Motor neuron (in vitro differentiated cells): ENCODE measurements around the gene NAA25. TPM values are rescaled to one million over a fixed set of nuclear protein-coding genes. Genes with fewer than 3 reads are reported as not detected.
A peak's percentile ranks its signal among the peaks of the same experiment; 100 is the strongest.
"Not testable (repeated sequence)": the region's sequence is repeated elsewhere in the genome, so short reads cannot be mapped to it uniquely, and the experiment has no call there.

ENCODE experiments used
- ATAC-seq, 8 experiments: fragments of 200-7000 bp; cut with Tn5 transposase; replicated peaks in 6 of 8; 2 replicates each; pipeline ENCODE4 v1.8.0; 2021; ENCODE audit warnings: mild to moderate bottlenecking in 8 of 8, moderate library complexity in 8 of 8
- H3K27ac ChIP-seq, 2 donors: fragments of 250-450 bp; sonication (Bioruptor Pico); 2 replicates each; pipeline ENCODE4 v1.9.0; 2021; ENCODE audit warnings: antibody characterized with exemption in 2 of 2, mild to moderate bottlenecking in 2 of 2, moderate library complexity in 1 of 2
- H3K4me1 ChIP-seq, 2 donors: fragments of 250-450 bp; sonication (Bioruptor Pico); replicated peaks in 1 of 2; 2 replicates each; pipeline ENCODE4 v1.6.1; 2021; ENCODE audit warnings: antibody characterized with exemption in 2 of 2, mild to moderate bottlenecking in 2 of 2, moderate library complexity in 1 of 2
- H3K4me3 ChIP-seq, 5 donors: fragments of 250-450 bp; sonication (Bioruptor Pico); 2 replicates each; pipeline ENCODE4 v1.9.0; 2021; ENCODE audit warnings: antibody characterized with exemption in 5 of 5, mild to moderate bottlenecking in 5 of 5, moderate library complexity in 4 of 5
- WGBS, 10 experiments: fragments of 450-650 bp; shearing (Covaris generic); methylation state at CpG; one replicate each; pipeline ENCODE4 v1.0.0; 2022; 5-methylcytosine and 5-hydroxymethylcytosine counted together
- in situ Hi-C, 9 experiments: fragments of 400-800 bp; cut with MboI; loops; one replicate each; pipeline ENCODE4 v1.15.0; 2021; ENCODE audit warnings: low sequenced_read_pairs in 9 of 9, low pct_unique_long_range_greater_than_20kb in 2 of 9; ENCODE audit not compliant: unreplicated experiment in 9 of 9
- total RNA-seq, 8 experiments: library from RNA; unstranded; fragments of 300-600 nt; gene quantifications; 2 replicates each; pipeline versions ENCODE4 v1.2.3 to v1.2.4, GENCODE V29; 2022

Gene NAA25
- total RNA-seq, 8 experiments from 2014 or later: 18.5 to 49.3 (median 24.7) TPM

DNA sequence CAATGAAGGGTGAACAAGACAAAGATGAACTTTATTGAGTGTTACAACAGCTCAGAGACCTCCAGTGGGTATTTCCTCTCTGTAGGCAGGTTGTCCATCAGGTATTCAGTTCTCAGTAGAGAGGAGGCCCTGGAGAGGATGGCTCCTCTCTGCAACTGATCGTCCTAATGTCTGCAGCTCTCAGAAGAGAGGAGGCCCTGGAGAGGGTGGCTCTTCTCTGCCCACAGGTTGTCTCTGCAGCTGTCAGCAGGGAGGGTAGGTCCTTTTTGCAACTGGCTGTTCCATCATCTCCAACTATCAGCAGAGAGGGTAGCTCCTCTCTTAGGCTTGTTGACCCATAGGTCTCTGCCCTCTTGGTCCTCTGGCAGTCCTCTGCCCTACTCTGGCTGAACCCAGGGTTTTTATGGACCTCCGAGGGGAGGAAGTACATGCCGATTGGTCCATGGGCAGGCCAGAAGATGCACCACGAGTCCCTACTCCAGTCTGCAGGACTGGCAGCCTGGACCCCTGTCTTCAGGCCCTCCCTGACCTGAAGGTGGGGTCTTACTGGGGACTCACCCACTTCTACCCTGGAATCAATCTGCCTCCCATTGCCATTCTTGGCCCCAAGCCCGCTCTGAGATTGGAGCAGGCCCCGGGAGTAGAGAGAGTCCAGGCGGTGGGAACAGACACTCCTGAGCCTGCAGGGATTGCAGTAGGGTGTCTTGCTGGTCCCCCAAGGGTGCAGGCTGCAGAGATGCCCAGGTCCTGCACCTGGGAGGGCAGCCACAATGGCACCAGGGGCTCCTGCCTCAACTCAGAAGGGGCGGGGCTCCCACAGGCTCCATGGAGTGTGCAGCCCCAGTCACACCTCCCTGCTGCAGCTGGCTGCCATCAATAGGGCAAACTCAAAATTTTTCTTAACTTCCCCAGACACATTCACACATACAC lies 97.9 kb downstream of the NAA25 start:
- Histone ChIP-seq H3K4me1 (peaks cover 12 to 18% of the 10 kb centered on the region in 2 donors), H3K27ac (no peak overlapping the region), H3K4me3 (no peak overlapping the region)
- no peak for ATAC-seq
- 0 to 100% (median 83%) methylated on average over 1 to 2 of the region's 8 CpGs; no CpG with 5 or more reads in 3 of the 10 experiments for WGBS, 10 experiments
- in situ Hi-C loops: no loop called here

DNA sequence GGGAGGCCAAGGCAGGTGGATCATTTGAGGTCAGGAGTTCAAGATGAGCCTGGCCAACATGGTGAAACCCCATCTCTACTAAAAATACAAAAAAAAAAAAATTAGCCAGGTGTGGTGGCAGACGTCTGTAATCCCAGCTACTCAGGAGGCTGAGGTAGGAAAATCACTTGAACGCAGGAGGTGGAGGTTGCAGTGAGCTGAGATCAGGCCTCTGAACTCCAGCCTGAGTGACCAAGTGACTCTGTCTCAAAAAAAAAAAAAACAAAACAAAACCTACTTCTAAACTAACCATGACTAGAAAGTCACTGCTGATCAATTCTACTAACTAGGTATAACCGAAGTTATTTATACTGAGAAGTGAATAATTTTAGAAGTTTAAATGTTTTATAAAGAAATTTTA lies 99.0 kb downstream of the NAA25 start:
- H3K27ac ChIP-seq, ATAC-seq, H3K4me3 ChIP-seq, in situ Hi-C loops: not testable (repeated sequence)
- WGBS, 10 experiments: 67 to 100% (median 83%) methylated on average over 1 to 3 of the region's 3 CpGs; no CpG with 5 or more reads in 1 of the 10 experiments
- H3K4me1 ChIP-seq: peaks cover 7 to 12% of the 10 kb centered on the region in 2 donors

DNA sequence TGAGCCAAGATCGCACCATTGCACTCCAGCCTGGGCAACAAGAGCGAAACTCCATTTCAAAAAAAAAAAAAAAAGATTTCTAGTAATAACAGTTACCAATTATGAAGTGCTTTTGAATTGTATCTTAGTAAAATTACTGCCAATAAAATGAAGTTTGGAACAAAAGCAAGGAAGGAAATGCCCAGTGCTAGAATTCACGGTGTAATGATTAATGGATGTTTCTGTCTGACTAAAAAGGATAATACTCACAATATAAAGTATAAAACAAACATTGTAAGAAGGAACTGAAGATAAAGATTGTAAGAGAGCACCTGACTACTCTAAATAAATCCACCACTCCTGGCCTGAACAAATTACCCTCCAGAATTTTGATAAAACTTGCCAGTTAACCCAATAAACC lies 99.7 kb downstream of the NAA25 start:
- no peak overlapping the region for H3K4me3 ChIP-seq
- peaks cover 5 to 9% of the 10 kb centered on the region in 2 donors for H3K4me1 ChIP-seq
- no peak overlapping the region for H3K27ac ChIP-seq
- in situ Hi-C loops: no loop called here
- WGBS, 10 experiments: 0 to 100% (median 90%) methylated on average over 1 to 3 of the region's 3 CpGs; no CpG with 5 or more reads in 1 of the 10 experiments
- ATAC-seq: no peak

DNA sequence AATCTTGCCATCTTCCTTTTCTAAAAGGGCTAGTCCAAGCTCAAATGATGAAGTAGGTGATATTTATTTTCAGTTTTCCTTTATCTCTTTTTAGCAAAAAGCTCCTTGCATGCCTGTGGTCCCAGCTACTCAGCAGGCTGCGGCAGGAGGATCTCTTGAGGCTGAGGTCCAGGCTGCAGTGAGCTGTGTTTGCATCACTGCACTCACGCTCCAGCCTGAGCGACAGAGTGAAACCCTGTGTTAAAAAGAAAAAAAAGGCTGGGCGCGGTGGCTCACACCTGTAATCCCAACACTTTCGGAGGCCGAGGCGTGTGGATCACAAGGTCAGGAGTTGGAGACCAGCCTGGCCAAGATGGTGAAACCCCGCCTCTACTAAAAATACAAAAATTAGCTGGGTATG lies 100.6 kb downstream of the NAA25 start:
- H3K4me1 ChIP-seq: peaks cover 5 to 9% of the 10 kb centered on the region in 2 donors
- no peak overlapping the region for H3K4me3 ChIP-seq
- in situ Hi-C loops: no loop called here
- no peak for ATAC-seq
- WGBS, 10 experiments: 68 to 100% (median 95%) methylated on average over 1 to 9 of the region's 9 CpGs; no CpG with 5 or more reads in 2 of the 10 experiments
- no peak overlapping the region for H3K27ac ChIP-seq

DNA sequence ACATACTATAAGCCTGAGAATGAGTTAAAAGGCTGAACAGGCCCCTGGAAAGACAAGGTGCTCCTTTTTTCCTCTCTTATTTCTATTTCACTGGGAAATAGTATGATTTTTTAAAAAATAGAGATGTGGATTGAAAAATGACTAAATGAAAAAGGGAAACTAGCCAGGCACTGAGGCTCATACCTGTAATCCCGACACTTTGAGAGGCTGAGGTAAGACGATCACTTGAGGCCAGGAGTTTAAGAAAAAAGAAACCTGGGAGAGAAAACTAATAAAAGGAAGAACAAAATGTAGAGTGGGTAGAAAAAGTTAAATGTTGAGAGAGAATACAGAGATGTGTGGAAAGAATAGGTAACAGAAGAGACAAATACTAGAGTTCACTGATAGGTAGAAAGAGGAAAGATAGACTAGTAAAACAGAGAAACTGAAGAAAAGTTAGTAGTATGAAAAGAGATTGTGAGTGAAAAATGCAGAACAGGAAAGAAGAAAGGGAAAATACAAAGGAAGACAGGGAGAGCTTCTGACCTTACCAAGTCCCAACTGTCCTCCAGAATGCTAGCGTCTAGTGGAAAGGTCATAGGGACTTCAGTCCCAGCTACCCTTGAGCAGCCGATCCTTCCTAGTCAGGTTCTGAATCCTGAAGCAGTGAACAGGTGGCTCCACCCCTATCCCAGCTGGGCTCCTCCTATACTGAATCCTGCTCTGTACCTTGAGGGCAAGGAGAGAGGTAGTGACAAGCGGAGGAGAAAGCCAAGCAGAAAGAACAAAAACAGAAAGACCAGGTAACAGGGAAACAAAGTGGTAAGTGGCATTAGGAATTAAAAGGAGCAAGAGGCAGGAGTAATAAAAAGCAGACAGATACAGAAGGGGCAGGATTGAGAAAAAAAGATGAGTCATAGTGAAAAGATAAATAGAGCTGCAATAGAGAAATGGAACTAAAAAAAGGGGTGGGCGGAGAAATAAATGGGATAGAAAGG lies 102.9 kb downstream of the NAA25 start:
- Histone ChIP-seq H3K4me1 (no peaks in the 10 kb centered on the region), H3K4me3 (no peak overlapping the region), H3K27ac (no peak overlapping the region)
- in situ Hi-C loops: no loop called here
- WGBS, 10 experiments: 59 to 96% (median 83%) methylated on average over 3 to 6 of the region's 6 CpGs
- ATAC-seq: peak in 3 of 8 experiments; percentile 40 to 81 (median 59)

DNA sequence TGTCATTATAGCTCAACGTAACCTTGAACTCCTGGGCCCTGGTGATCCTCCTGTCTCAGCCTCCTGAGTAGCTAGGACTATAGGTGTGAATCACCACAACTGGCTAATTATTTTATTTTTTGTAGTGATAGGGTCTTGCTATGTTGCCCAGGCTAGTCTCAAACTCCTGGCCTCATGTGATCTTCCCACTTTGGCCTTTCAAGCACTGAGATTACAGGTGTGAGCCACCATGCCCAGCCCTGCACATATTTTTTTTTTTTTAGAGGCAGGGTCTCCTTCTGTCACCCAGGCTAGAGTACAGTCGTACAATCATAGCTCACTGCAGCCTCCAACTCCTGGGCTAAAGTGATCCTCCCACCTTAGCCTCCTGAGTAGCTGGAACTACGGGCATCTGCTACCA lies 104.5 kb downstream of the NAA25 start:
- ATAC-seq: no peak
- in situ Hi-C loops: no loop called here
- 67 to 100% (median 93%) methylated on average over 1 to 3 of the region's 3 CpGs; no CpG with 5 or more reads in 4 of the 10 experiments for WGBS, 10 experiments

DNA sequence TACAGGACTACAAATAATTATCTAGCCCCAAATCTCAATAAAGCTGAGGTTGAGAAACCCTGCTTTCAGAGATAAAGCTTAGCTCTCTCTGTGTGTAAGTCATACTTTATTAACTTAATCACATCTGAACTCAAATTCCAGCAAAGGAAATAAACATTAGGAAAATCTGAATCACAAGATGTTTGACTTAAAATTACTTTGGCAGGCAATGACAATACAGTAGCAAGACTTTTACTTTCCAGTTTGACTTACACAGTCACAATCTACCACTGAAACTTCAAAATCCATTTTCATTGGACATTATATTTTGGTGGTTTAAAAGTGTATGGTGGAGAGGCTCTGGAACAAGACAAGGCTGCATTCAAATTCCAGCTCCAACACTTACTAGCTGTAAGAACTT lies 107.0 kb downstream of the NAA25 start:
- Histone ChIP-seq H3K4me3 (no peak overlapping the region), H3K27ac (no peak overlapping the region), H3K4me1 (no peaks in the 10 kb centered on the region)
- in situ Hi-C loops: no loop called here
- ATAC-seq: no peak

More for the DNA sequence above, 104.5 kb downstream of the NAA25 start:
- Histone ChIP-seq H3K4me1 (no peaks in the 10 kb centered on the region), H3K27ac (no peak overlapping the region), H3K4me3 (no peak overlapping the region)

DNA sequence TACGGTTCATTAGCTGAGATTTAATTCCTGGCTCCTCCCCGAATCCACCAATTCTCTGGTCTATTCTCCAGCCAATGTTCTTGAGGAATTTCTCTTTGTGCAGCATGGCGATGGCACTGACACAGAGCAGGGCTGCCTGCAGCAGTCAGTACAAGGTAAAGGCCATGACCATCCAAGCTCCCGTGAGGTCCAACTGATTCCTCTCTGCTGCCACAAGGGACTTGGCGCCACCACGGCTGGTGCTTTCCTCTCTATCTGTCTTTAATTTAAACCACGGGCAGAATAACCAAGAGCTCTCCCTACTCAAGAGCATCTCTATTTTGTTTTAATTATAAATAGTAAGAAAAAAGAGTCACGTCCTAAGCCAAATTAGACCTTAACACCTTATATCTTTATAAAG lies 107.8 kb downstream of the NAA25 start:
- Histone ChIP-seq H3K4me3 (no peak overlapping the region), H3K4me1 (no peaks in the 10 kb centered on the region), H3K27ac (no peak overlapping the region)
- in situ Hi-C loops: no loop called here
- no peak for ATAC-seq
- 61 to 100% (median 94%) methylated on average over 1 to 8 of the region's 8 CpGs for WGBS, 10 experiments

DNA sequence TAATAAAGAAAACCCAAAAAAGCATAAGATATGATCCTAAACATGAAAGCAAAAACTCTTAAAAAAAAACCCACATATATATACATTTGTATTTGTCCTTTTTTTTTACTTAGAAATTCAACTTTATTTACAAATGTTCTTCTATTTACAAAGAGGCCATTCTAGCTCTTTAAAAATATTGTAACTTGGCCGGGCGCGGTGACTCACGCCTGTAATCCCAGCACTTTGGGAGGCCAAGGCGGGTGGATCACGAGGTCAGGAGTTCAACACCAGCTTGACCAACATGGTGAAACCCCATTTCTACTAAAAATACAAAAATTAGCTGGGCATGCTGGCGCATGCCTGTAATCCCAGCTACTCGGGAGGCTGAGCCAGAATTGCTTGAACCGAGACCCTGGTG lies 109.5 kb downstream of the NAA25 start:
- WGBS, 10 experiments: 92 to 99% (median 95%) methylated on average over 2 to 9 of the region's 9 CpGs; no CpG with 5 or more reads in 4 of the 10 experiments

DNA sequence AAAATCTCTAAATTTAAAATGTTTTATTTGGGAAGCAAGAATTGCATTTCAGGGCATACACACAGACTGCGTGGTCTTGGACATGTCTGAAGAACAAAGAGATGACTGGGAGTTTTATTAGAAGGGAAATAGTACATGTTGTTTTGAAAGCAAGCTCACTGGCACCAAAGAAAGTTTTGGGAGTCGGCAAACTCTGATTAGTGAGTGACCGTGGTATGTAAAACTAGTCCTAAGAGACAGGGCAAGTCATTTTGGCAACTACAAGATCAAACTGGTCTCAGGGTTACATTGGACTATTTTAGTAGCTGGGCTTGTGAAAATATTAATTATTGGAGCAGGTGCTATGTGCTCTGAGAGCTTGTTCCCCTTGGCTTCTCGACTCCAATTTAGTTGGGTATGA lies 110.6 kb downstream of the NAA25 start:
- in situ Hi-C loops: no loop called here
- Histone ChIP-seq H3K4me1 (no peaks in the 10 kb centered on the region), H3K4me3 (no peak overlapping the region), H3K27ac (no peak overlapping the region)
- no peak for ATAC-seq
- WGBS, 10 experiments: 49 to 100% (median 92%) methylated on average over 1 to 4 of the region's 4 CpGs

More for the DNA sequence above, 109.5 kb downstream of the NAA25 start:
- ATAC-seq, H3K27ac ChIP-seq, H3K4me3 ChIP-seq, H3K4me1 ChIP-seq, in situ Hi-C loops: not testable (repeated sequence)

DNA sequence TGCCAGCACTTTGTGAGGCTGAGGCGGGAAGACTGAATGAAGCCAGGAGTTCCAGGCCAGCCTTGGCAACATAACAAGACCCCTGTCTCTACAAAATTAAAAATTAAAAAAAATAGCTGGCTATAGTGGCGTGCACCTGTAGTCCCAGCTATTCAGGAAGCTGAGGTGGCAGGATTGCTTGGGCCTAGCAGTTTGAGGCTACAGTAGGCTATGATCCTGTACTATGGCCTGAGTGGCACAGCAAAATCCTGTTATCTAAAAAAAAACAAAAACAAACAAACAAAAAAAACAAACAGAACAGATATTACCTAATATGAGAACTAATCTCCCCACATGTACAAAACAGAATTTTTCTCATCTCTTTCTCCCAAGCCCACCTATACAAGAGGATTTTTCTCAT lies 111.3 kb downstream of the NAA25 start:
- no peak overlapping the region for H3K4me3 ChIP-seq
- WGBS, 10 experiments: 83 to 100% (median 95%) methylated on average over 1 to 2 of the region's 2 CpGs; no CpG with 5 or more reads in 3 of the 10 experiments
- ATAC-seq: no peak
- H3K27ac ChIP-seq: no peak overlapping the region
- no peaks in the 10 kb centered on the region for H3K4me1 ChIP-seq
- in situ Hi-C loops: no loop called here

DNA sequence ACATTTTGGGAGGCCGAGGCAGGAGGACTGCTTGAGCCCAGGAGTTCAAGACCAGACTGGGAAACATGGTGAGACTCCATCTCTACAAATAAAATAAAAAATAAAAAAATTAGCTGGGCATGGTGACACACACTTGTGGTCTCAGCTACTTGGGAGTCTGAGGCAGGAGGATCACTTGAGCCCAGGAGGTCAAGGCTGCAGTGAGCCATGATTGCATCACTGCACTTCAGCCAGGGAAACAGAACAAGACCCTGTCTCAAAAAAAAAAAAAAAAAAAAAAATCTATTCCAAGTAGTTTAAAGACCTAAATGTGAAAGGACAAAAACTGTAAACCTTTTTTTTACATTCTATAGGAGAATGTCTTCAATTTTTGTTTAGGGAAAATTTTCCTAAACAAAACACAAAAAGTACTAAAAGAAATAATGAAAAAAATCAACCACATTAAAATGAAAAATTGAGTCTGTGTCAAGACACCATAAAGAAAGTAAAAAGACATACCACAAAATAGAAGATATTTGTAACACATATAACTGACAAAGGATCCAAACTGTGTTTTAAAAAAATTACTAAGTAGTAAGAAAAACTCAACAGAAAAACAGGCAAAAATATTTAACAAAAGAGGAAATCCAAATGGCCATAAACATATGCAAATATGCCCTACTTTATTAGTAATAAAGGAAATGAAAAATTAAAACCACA lies 112.7 kb downstream of the NAA25 start:
- 33 to 100% (median 75%) methylated on average over 1 of the region's 1 CpG; no CpG with 5 or more reads in 5 of the 10 experiments for WGBS, 10 experiments
- Histone ChIP-seq H3K4me3 (no peak overlapping the region), H3K4me1 (no peaks in the 10 kb centered on the region), H3K27ac (no peak overlapping the region)
- in situ Hi-C loops: no loop called here
- no peak for ATAC-seq
